ENCODE data around the gene TMEM192. TPM values are rescaled to one million over a fixed set of nuclear protein-coding genes. Genes with fewer than 3 reads are reported as not detected.
A peak's percentile ranks its signal among the peaks of the same experiment; 100 is the strongest.
"Not testable (repeated sequence)": the region's sequence is repeated elsewhere in the genome, so short reads cannot be mapped to it uniquely, and the experiment has no call there.

Gene TMEM192
- total RNA-seq, 2 experiments from 2014 or later = 7.0 to 8.1 TPM

DNA sequence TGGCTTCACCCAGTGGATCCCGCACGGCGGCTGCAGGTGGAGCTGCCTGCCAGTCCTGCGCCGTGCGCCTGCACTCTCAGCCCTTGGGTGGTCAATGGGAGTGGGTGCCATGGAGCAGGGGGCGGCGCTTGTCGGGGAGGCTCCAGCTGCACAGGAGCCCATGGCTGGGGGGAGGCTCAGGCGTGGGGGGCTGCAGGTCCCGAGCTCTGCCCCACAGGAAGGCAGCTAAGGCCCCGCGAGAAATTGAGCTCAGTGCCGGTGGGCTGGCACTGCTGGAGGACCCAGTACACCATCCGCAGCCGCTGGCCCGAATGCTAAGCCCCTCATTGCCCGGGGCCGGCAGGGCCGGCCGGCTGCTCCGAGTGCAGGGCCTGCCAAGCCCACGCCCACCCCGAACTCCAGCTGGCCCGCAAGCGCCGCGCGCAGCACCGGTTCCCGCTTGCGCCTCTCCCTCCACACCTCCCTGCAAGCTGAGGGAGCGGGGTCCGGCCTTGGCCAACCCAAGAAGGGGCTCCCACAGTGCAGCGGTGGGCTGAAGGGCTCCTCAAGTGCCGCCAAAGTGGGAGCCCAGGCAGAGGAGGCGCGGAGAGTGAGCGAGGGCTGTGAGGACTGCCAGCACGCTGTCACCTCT, 13.3 kb upstream of the TMEM192 start:
- H3K4me3 Mint-ChIP-seq; H3K27ac Mint-ChIP-seq; H3K36me3 Mint-ChIP-seq (ENCODE audit: low read depth); POLR2A ChIA-PET; H3K27me3 Mint-ChIP-seq; H3K4me1 Mint-ChIP-seq; DNase-seq; H3K9me3 Mint-ChIP-seq: not testable (repeated sequence)
- CTCF ChIA-PET = interaction anchor here (0.8 kb wide), 1 partner anchor 13 kb away, joined by 3 read pairs; the partner anchor contains the start of gene TMEM192

DNA sequence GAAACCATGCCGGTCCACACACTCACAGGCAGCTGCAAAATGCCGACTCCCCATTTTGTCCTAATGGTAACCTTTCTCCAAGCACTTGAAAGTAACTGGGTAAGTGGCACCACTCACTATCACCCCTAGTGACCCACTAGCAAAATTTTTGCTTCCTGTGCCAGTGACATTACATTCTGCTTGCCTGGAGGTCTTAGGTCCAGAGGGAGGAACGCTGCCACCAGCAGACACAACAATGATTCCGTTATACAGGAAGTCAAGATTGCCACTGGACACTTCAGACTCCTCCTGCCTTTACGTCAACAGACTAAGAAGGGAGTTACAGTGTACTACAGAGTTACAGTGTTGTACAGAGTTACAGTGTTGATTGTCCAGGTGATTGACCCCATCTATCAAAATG, 11.8 kb upstream of the TMEM192 start:
- H3K4me1 Mint-ChIP-seq = no peaks in the 10 kb centered on the region
- H3K9me3 Mint-ChIP-seq = no peaks in the 10 kb centered on the region
- H3K4me3 Mint-ChIP-seq = no peak overlapping the region
- H3K27ac Mint-ChIP-seq = no peak overlapping the region
- H3K36me3 Mint-ChIP-seq (ENCODE audit: low read depth) = no peaks in the 10 kb centered on the region
- CTCF ChIA-PET = no interaction called here
- peaks cover 6% of the 10 kb centered on the region for H3K27me3 Mint-ChIP-seq
- POLR2A ChIA-PET = no interaction called here
- no peak for DNase-seq

DNA sequence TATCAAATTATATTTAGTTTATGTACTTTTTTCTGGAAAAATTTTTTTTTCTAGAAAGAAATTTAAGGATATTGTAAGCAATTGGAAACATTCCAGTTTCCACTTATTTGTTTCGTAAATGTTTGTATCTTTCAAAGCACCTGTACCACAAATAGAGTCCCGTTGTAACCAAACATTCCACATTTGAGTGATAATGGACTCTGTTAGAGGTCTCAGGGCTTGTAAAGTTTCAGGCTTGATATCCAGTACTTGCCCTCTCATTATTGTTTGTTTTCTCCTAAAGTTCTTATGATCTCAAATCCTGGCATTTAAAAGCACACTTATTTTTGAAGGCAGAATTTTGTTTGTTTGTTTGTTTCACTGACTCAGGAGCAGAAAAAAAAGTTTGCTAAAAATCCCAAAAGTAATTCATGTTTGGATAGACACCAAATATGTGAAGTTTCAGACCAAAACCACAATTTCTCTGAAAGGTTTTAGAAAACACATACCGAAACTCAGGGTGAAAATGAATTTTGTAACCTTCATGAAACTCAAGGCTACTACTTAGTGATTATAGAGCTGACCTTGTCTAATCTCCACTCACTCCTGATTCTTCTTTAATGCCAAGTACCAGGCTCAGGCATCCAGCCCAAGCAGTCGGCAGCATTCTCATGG, 5.7 kb upstream of the TMEM192 start:
- CTCF ChIA-PET = no interaction called here
- H3K27me3 Mint-ChIP-seq = peaks cover 7% of the 10 kb centered on the region
- POLR2A ChIA-PET = no interaction called here
- H3K4me3 Mint-ChIP-seq = no peak overlapping the region
- H3K9me3 Mint-ChIP-seq = no peaks in the 10 kb centered on the region
- no peak for DNase-seq
- peaks cover 11% of the 10 kb centered on the region for H3K4me1 Mint-ChIP-seq
- H3K36me3 Mint-ChIP-seq (ENCODE audit: low read depth) = no peaks in the 10 kb centered on the region
- H3K27ac Mint-ChIP-seq = no peak overlapping the region

DNA sequence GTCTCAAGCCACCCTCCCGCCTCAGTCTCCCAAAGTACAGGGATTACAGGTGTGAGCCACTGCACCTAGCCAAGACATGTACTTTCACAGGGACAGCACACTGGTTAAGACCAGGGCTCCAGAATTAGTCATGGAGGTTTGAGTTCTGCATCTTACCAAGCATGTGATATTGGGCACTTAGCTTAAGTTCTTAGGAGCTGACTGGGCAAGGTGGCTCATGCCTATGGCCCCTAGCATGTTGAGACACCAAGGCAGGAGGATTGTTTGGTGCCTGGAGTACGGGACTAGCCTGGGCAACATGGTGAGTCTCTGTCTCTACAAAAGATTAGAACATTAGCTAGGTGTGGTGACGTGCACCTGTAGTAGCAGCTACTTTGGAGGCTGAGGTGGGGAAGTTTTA, 2.6 kb upstream of the TMEM192 start:
- Mint-ChIP-seq H3K9me3 (no peaks in the 10 kb centered on the region), H3K36me3 (ENCODE audit: low read depth) (no peaks in the 10 kb centered on the region), H3K4me3 (no peak overlapping the region), H3K4me1 (peaks cover 28% of the 10 kb centered on the region), H3K27ac (no peak overlapping the region), H3K27me3 (peaks cover 5% of the 10 kb centered on the region)
- ChIA-PET POLR2A (no interaction called here), CTCF (interaction anchor here (1.4 kb wide), 1 partner anchor 16 kb away, joined by 4 read pairs; no protein-coding TSS in a partner anchor)
- no peak for DNase-seq

DNA sequence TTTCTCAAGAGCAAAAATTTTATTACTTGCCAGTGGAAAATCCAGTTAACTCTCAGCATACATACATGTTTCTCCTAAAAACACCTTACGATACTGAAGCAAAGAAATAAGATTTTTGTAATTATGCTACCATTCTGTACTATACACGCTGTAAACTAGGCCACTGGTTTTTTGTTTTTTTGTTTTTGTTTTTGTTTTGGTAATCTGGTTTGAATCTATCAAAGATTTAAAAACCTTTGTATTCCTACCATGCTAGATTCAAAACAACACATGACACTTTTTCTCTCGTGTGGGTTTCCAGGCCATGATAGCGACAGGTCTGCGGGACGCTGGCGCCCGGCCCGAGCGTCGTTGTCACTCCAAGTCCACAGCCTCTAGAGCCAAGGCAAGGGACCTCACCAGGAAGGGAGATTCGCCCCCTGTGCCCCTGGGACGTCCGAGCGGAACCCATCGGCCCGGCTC, 723 bp downstream of the TMEM192 start:
- no peaks in the 10 kb centered on the region for H3K36me3 Mint-ChIP-seq (ENCODE audit: low read depth)
- H3K4me1 Mint-ChIP-seq = peaks cover 24% of the 10 kb centered on the region
- H3K27me3 Mint-ChIP-seq = no peaks in the 10 kb centered on the region
- peak overlapping the region; percentile 84 for H3K4me3 Mint-ChIP-seq
- no peak for DNase-seq
- ChIA-PET CTCF (interaction anchor here (2.1 to 2.3 kb wide), 2 partner anchors 8 to 19 kb away, joined by 8 to 10 read pairs; no protein-coding TSS in a partner anchor), POLR2A (no interaction called here)
- peak overlapping the region; percentile 90 for H3K27ac Mint-ChIP-seq
- H3K9me3 Mint-ChIP-seq = no peaks in the 10 kb centered on the region

DNA sequence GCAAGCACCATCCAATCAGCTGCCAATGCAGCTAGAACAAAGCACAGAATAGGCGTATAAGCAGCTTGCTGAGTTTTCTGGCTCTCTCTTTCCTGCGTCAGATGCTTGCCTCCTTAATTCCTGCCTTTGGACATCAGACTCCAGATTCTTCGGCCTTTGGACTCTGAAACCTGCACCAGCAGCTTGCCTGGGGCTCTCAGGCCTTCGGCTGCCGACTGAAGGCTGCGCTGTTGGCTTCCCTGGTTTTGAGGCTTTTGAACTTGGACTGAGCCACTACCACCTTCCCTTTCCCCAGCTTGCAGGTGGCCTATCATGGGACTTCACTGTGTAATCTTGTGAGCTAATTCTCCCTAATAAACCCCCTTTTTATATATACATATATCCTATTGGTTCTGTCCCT, 6.1 kb downstream of the TMEM192 start:
- Mint-ChIP-seq H3K4me3 (no peak overlapping the region), H3K4me1 (peaks cover 5% of the 10 kb centered on the region), H3K36me3 (ENCODE audit: low read depth) (no peaks in the 10 kb centered on the region), H3K27ac (no peak overlapping the region), H3K9me3 (no peaks in the 10 kb centered on the region), H3K27me3 (no peaks in the 10 kb centered on the region)
- ChIA-PET POLR2A (no interaction called here), CTCF (interaction anchor here (0.8 to 2.6 kb wide), 3 partner anchors 9 to 132 kb away, joined by 4 to 6 read pairs (median 5); no protein-coding TSS in a partner anchor)
- no peak for DNase-seq

DNA sequence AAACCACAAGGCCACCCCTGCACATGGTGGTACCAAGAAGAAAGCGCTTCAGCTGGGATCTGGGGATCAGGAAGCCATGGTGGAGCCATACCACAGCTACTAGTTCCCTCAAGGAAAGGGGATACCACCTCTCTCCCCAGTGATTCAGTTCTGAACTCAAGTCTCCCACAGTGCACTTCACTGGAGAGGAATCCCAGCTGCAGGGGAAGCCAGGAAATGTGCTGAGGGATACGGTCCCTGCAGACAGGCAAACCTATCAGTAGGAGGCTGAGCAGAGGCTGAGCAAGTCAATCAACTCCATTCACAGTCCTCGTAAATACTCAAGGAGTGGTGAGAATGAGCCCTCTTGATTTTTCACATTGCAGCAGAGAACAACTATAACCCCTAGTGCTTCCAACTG, 11.0 kb downstream of the TMEM192 start:
- H3K9me3 Mint-ChIP-seq = no peaks in the 10 kb centered on the region
- no peak for DNase-seq
- H3K27me3 Mint-ChIP-seq = no peaks in the 10 kb centered on the region
- peak overlapping the region; percentile 36 for H3K27ac Mint-ChIP-seq
- ChIA-PET CTCF (no interaction called here), POLR2A (no interaction called here)
- no peak overlapping the region for H3K4me3 Mint-ChIP-seq
- peaks cover 8% of the 10 kb centered on the region for H3K36me3 Mint-ChIP-seq (ENCODE audit: low read depth)
- H3K4me1 Mint-ChIP-seq = no peaks in the 10 kb centered on the region

DNA sequence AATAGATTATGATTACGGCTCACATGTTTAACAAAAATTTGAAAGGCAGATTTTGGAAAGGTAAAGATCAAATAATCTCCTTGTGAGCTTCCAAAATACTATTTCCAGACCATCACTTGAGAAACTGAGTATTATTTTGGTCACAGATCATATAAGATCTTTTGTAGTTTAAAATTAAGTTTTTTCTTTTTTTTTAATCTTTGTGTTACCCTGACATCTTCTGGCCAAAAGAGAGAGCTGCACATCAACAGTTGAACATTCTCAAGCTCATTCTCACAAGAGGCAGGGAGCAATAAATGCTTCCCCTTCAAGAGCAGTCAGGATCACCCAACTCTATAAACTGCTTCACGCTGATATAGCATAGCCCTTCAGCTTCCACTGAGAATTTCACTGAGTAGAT, 15.9 kb downstream of the TMEM192 start:
- Mint-ChIP-seq H3K4me1 (no peaks in the 10 kb centered on the region), H3K36me3 (ENCODE audit: low read depth) (peaks cover 8% of the 10 kb centered on the region), H3K4me3 (no peak overlapping the region), H3K27me3 (no peaks in the 10 kb centered on the region), H3K27ac (no peak overlapping the region), H3K9me3 (no peaks in the 10 kb centered on the region)
- ChIA-PET POLR2A (no interaction called here), CTCF (interaction anchor here (0.6 to 1.5 kb wide), 6 partner anchors 10 to 999 kb away, joined by 3 to 5 read pairs (median 3); no protein-coding TSS in a partner anchor)
- peak; percentile 7 for DNase-seq

DNA sequence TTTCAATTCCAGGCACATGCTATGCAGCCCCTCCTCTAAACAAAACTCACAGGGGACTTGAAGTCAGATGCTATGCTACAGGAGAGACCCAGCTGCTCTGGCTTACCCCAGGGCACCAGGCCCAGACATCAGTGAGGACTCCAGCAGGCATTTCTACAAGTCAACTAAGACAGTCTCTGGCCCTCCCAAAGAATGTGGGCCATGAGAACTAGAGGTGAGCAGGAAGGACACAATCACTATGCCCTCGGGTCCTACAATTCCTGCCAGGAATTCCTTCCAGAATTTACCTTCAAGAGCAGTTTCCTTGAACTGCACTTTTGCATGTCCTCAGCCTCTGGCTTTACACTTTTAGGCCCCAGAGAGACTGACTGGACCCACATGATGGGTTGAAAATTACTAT, 17.4 kb downstream of the TMEM192 start:
- ChIA-PET POLR2A (no interaction called here), CTCF (interaction anchor here (0.9 kb wide), 1 partner anchor 9 kb away, joined by 4 read pairs; no protein-coding TSS in a partner anchor)
- H3K9me3 Mint-ChIP-seq = no peaks in the 10 kb centered on the region
- H3K27ac Mint-ChIP-seq = no peak overlapping the region
- H3K4me1 Mint-ChIP-seq = no peaks in the 10 kb centered on the region
- peaks cover 5% of the 10 kb centered on the region for H3K36me3 Mint-ChIP-seq (ENCODE audit: low read depth)
- DNase-seq = no peak
- no peaks in the 10 kb centered on the region for H3K27me3 Mint-ChIP-seq
- no peak overlapping the region for H3K4me3 Mint-ChIP-seq

DNA sequence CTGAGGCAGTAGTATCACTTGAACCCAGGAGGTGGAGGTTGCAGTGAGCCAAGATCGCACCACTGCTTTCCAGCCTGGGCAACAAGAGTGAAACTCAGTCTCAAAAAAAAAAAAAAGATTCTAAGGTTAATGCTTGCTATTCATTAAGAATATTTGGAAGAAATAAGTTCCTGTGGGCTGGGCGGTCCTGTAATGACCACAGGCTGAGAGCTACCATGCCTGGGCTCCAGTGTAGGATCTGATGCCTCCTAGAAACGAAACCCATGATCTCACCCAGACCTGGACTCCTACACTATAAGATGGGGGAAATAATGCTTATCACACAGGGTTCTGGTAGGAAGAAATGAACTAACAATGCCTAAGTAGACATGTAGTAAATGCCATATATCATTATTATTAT, 17.8 kb downstream of the TMEM192 start:
- no peak for DNase-seq
- no peak overlapping the region for H3K27ac Mint-ChIP-seq
- no peaks in the 10 kb centered on the region for H3K9me3 Mint-ChIP-seq
- POLR2A ChIA-PET = no interaction called here
- H3K4me1 Mint-ChIP-seq = no peaks in the 10 kb centered on the region
- no peak overlapping the region for H3K4me3 Mint-ChIP-seq
- H3K36me3 Mint-ChIP-seq (ENCODE audit: low read depth) = peaks cover 5% of the 10 kb centered on the region
- CTCF ChIA-PET = interaction anchor here (0.9 kb wide), 1 partner anchor 9 kb away, joined by 4 read pairs; no protein-coding TSS in a partner anchor
- no peaks in the 10 kb centered on the region for H3K27me3 Mint-ChIP-seq

DNA sequence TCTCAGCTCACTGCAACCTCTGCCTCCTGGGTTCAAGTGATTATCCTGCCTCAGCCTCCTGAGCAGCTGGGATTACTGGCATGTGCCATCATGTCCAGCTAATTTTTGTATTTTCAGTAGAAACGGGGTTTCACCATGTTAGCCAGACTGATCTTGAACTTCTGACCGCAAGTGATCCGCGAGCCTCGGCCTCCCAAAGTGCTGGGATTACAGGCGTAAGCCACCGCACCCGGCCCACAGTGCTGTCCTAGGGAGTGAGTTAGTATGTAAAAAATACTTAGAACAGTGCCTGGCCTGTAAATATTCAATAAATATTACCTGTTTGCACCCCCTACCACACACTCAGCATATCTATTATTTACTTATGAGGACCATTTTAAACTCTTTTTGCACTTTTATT, 20.5 kb downstream of the TMEM192 start:
- CTCF ChIA-PET = interaction anchor here (0.7 kb wide), 1 partner anchor 47 kb away, joined by 3 read pairs; no protein-coding TSS in a partner anchor
- H3K4me1 Mint-ChIP-seq; DNase-seq; H3K36me3 Mint-ChIP-seq (ENCODE audit: low read depth); H3K27ac Mint-ChIP-seq; H3K9me3 Mint-ChIP-seq; H3K27me3 Mint-ChIP-seq; POLR2A ChIA-PET; H3K4me3 Mint-ChIP-seq: not testable (repeated sequence)

DNA sequence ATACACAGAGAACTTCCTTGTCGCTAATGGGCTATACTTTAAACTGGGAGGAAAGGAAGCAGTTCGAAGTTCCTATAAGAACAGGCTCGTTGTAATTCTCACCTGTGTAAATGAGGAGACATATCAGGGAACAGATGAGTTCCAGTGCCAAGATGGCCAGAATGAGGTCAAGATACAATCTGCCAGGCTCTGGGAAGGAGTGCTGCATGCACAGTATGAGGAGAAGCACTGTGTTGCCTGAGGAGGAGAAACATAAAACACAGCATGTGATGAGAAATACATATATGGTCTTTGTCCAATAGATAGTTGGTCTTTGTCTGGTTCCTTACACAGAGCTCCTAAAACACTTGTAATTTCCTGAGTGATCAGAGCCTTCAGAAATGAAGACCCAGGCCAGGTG, 24.3 kb downstream of the TMEM192 start:
- ChIA-PET CTCF (no interaction called here), POLR2A (no interaction called here)
- H3K27me3 Mint-ChIP-seq = no peaks in the 10 kb centered on the region
- H3K4me1 Mint-ChIP-seq = no peaks in the 10 kb centered on the region
- no peak for DNase-seq
- H3K27ac Mint-ChIP-seq = no peak overlapping the region
- H3K36me3 Mint-ChIP-seq (ENCODE audit: low read depth) = peaks cover 14% of the 10 kb centered on the region
- no peaks in the 10 kb centered on the region for H3K9me3 Mint-ChIP-seq
- no peak overlapping the region for H3K4me3 Mint-ChIP-seq

DNA sequence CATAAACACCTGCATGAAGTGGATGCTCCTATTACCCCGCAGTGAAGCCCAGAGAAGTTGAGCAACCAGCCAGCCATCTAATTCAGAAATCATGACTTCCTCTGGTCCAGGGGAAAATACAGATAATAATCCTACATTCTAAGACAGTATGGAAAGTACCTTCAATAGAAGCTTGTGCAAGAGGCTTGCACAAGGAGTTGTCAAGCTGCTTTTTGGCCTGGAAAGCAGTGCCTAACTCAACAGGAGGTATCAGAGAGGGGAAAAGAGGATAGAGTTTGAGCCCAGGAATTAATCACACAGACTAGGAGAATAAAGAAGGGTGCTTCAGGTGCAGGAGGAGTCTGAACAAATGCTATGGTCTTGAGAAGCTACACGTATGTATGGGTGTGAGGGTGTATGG, 26.7 kb downstream of the TMEM192 start:
- CTCF ChIA-PET = interaction anchor here (0.6 to 1.1 kb wide), 2 partner anchors 10 to 121 kb away, joined by 3 read pairs; no protein-coding TSS in a partner anchor
- DNase-seq = no peak
- POLR2A ChIA-PET = no interaction called here
- Mint-ChIP-seq H3K27ac (no peak overlapping the region), H3K36me3 (ENCODE audit: low read depth) (peaks cover 14% of the 10 kb centered on the region), H3K4me3 (no peak overlapping the region), H3K4me1 (no peaks in the 10 kb centered on the region), H3K9me3 (no peaks in the 10 kb centered on the region), H3K27me3 (no peaks in the 10 kb centered on the region)
